HepG2 (cell line): ENCODE data around the gene UBASH3A. TPM values are rescaled to one million over a fixed set of nuclear protein-coding genes. Genes with fewer than 3 reads are reported as not detected.

ENCODE experiments used
- CEBPB ChIP-seq: IDR thresholded peaks from 2 replicates; pipeline ENCODE4 v1.6.1; 2011; ENCODE audit warnings: low read depth, low read length, improper control_type of control experiment, borderline replicate concordance
- CSRNP1 ChIP-seq: sonication (generic); formaldehyde crosslinking; IDR thresholded peaks from 2 replicates; pipeline ENCODE4 v1.8.1; 2023; ENCODE audit warnings: mild to moderate bottlenecking, missing genetic modification reagents
- EHMT2 ChIP-seq: fragments of 200-600 bp; sonication (generic); IDR thresholded peaks from 2 replicates; pipeline ENCODE4 v1.7.0; 2017; ENCODE audit warnings: antibody characterized with exemption, low read depth, low read length, borderline replicate concordance
- ETV6 ChIP-seq: sonication (generic); formaldehyde crosslinking; conservative IDR thresholded peaks from 2 replicates; pipeline ENCODE4 v1.4.0; 2020; ENCODE audit warnings: missing genetic modification reagents
- HNF1B ChIP-seq: sonication (generic); formaldehyde crosslinking; IDR thresholded peaks from 2 replicates; pipeline ENCODE4 v1.5.1; 2020; ENCODE audit warnings: mild to moderate bottlenecking, moderate library complexity, missing genetic modification reagents
- NBN ChIP-seq: fragments of 450-650 bp; conservative IDR thresholded peaks from 2 replicates; pipeline ENCODE4 v1.6.1; 2017
- PPARG ChIP-seq: conservative IDR thresholded peaks from 2 replicates; pipeline ENCODE4 v1.6.1; 2016; ENCODE audit warnings: missing biosample characterization, missing genetic modification reagents
- REPIN1 ChIP-seq: sonication (generic); formaldehyde crosslinking; IDR thresholded peaks from 2 replicates; pipeline ENCODE4 v1.8.0; 2022; ENCODE audit warnings: missing genetic modification reagents, low read depth, mild to moderate bottlenecking, borderline replicate concordance
- ZBTB8A ChIP-seq: sonication (generic); formaldehyde crosslinking; IDR thresholded peaks from 2 replicates; pipeline ENCODE4 v1.4.0; 2020; ENCODE audit warnings: mild to moderate bottlenecking, low read depth, missing genetic modification reagents, borderline replicate concordance
- ZNF33B ChIP-seq: sonication (generic); formaldehyde crosslinking; IDR thresholded peaks from 2 replicates; pipeline ENCODE4 v1.5.1; 2020; ENCODE audit warnings: mild to moderate bottlenecking, missing genetic modification reagents
- ZNF652 ChIP-seq: IDR thresholded peaks from 2 replicates; pipeline ENCODE4 v1.6.1; 2016; ENCODE audit warnings: low read depth, borderline replicate concordance
- ZNF687 ChIP-seq: sonication (generic); formaldehyde crosslinking; IDR thresholded peaks from 2 replicates; pipeline ENCODE4 v1.5.1; 2020; ENCODE audit warnings: mild to moderate bottlenecking, missing genetic modification reagents, moderate library complexity
- ZSCAN5A ChIP-seq: sonication (generic); formaldehyde crosslinking; IDR thresholded peaks from 2 replicates; pipeline ENCODE4 v1.8.0; 2022; ENCODE audit warnings: mild to moderate bottlenecking, missing genetic modification reagents, borderline replicate concordance
- polyA plus RNA-seq, 8 experiments: library from polyadenylated mRNA; depleted of rRNA in 3 of 8; stranded (reverse) in 7 of 8; unstranded in 1 of 8; fragments of >200 nt; fragmentation: Illumina TruSeq in 4 of 8; extraction: Trizol in 4 of 8; gene quantifications; 2 replicates each; pipeline versions ENCODE4 v1.2.1 to v1.2.3, GENCODE V29; 2011 to 2016; ENCODE audit warnings: low read depth in 4 of 8, missing spikeins in 1 of 8, mixed read lengths in 1 of 8; ENCODE audit not compliant: insufficient read depth in 1 of 8
- total RNA-seq, 5 experiments: library from RNA; depleted of rRNA; stranded (reverse); fragments of >200 nt; fragmentation: Illumina TruSeq; extraction: Trizol; gene quantifications; 2 replicates each; pipeline ENCODE4 v1.2.3, GENCODE V29; 2016; ENCODE audit warnings: low read depth in 1 of 5
- TF ChIP-seq, protein P1 (sequence below): sonication (generic); formaldehyde crosslinking; IDR thresholded peaks from 2 replicates; pipeline ENCODE4 v1.5.1; 2020; ENCODE audit warnings: missing genetic modification reagents, mild to moderate bottlenecking, borderline replicate concordance

UBASH3A gene
- total and polyA plus RNA-seq, 2 of the 13 experiments (the other 11 are each of a cell fraction or from before 2014, with no cell fraction given) = not detected

DNA sequence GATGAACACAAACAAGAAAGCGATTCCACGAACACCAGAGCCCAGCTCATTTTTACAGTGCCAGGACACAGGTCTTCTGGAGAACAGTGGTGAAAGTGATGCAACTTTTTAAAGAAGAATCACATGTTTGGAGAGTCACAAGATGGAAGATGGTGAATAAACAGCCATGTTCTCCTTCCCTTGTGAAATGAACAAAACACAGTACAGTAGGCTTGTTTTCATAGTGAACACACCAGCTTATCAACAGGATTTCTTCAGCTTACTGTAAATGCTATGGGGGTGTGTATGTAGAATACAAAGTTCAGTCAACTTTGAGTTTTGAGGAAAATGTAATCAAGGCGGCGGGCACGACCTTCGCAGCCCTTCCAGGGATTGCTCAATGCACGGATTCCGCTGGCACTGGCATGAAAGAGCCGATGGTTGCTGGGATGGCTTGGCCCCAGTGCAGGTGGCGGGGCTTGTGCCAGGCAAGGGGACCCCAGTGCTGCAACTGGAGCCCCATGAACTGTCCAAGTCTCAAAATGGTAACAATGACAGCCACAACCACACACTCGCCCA is 17.6 kb upstream of the UBASH3A start (continued):
- TF ChIP-seq, protein P1, sequence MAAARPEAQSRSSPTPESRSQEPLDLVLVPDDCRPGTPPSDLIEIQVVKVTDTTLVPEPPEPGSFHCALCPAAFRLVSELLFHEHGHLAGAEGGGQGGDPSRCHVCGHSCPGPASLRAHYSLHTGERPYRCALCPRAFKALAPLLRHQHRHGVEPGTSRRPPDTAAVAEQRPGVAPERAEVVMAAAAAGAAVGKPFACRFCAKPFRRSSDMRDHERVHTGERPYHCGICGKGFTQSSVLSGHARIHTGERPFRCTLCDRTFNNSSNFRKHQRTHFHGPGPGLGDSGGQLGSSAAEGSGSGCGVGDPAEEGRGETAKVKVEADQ (CRISPR knock-in tag) = no peak
- TF ChIP-seq HNF1B (CRISPR knock-in tag) (peak; percentile 71), ZSCAN5A (CRISPR knock-in tag) (no peak), ETV6 (no peak), EHMT2 (peak; percentile 77; the same call in 1 of the 2 replicates), REPIN1 (CRISPR knock-in tag) (peak; percentile 77), ZNF687 (CRISPR knock-in tag) (peak; percentile 80), NBN (no peak), ZNF652 (CRISPR knock-in tag) (no peak), CSRNP1 (CRISPR knock-in tag) (0 out of 2 replicates have a peak, but pooled peaks have one; percentile 32), ZNF33B (CRISPR knock-in tag) (no peak), ZBTB8A (no peak; the same call in 1 of the 2 replicates), PPARG (CRISPR knock-in tag) (peak; percentile 59), CEBPB (peak; percentile 96)
